Small intestine (tissue), 7 donors: ENCODE data around the gene LDHAL6B. TPM values are rescaled to one million over a fixed set of nuclear protein-coding genes. Genes with fewer than 3 reads are reported as not detected.

ENCODE experiments used
- DNase-seq, 2 donors: peaks; one replicate each; pipeline versions ENCODE4 v3.0.0 to v3.0.0-alpha.2; 2013
- FAIRE-seq: peaks from 2 replicates; lab custom pipeline; 2012; peaks lifted over from hg19 to GRCh38; lab: Jason Lieb, UNC
- H3K27ac ChIP-seq, 3 donors: one replicate each; pipeline ENCODE4 v1.5.1; 2013; ENCODE audit warnings: low read length in 2 of 3, mild to moderate bottlenecking in 2 of 3, control low read depth in 1 of 3, inconsistent platforms in 1 of 3, low read depth in 1 of 3, moderate library complexity in 1 of 3
- H3K27me3 ChIP-seq, 3 donors: one replicate each; pipeline ENCODE4 v1.6.1; 2013; ENCODE audit warnings: low read length in 3 of 3, inconsistent platforms in 1 of 3; ENCODE audit not compliant: control insufficient read depth in 3 of 3, insufficient read depth in 3 of 3
- H3K36me3 ChIP-seq, 3 donors: one replicate each; pipeline ENCODE4 v1.6.1; 2013; ENCODE audit warnings: low read length in 3 of 3, inconsistent platforms in 1 of 3, low read depth in 1 of 3, mild to moderate bottlenecking in 1 of 3, moderate library complexity in 1 of 3; ENCODE audit not compliant: control insufficient read depth in 3 of 3, insufficient read depth in 2 of 3
- H3K4me1 ChIP-seq, 3 donors: one replicate each; pipeline ENCODE4 v1.6.1; 2013; ENCODE audit warnings: low read length in 2 of 3, inconsistent platforms in 1 of 3, low read depth in 1 of 3, mild to moderate bottlenecking in 1 of 3, moderate library complexity in 1 of 3; ENCODE audit not compliant: control insufficient read depth in 3 of 3, insufficient read depth in 2 of 3
- H3K4me3 ChIP-seq, 3 donors: one replicate each; pipeline ENCODE4 v1.5.1; 2013; ENCODE audit warnings: low read length in 3 of 3, control low read depth in 1 of 3, inconsistent platforms in 1 of 3, low read depth in 1 of 3, mild to moderate bottlenecking in 1 of 3, moderate library complexity in 1 of 3
- H3K9me3 ChIP-seq, 2 donors: one replicate each; pipeline ENCODE4 v1.6.1; 2013; ENCODE audit warnings: low read depth in 1 of 2, low read length in 1 of 2; ENCODE audit not compliant: control insufficient read depth in 2 of 2, insufficient read depth in 1 of 2
- WGBS, 3 donors: extraction: QIAGEN DNeasy Blood & Tissue Kit; methylation state at CpG; one replicate each; pipeline ENCODE4 v1.1.7; 2013; 5-methylcytosine and 5-hydroxymethylcytosine counted together
- polyA plus RNA-seq, 4 donors: library from polyadenylated mRNA; stranded (reverse) in 3 of 4; unstranded in 1 of 4; fragments of 200-250 nt in 3 of 4; fragments of 120-200 nt in 1 of 4; gene quantifications; one replicate each; pipeline versions ENCODE4 v1.2.1 to v1.2.3, GENCODE V29; 2013
- donor health status: healthy with polysubstance abuse.
- donor health status: control.
- donor health status: control.
- donor health status: Bipolar disorder and iron deficiency.
- donor health status: healthy.

Gene LDHAL6B
- polyA plus RNA-seq, 4 donors = 0.69 TPM; not detected in 3

DNA sequence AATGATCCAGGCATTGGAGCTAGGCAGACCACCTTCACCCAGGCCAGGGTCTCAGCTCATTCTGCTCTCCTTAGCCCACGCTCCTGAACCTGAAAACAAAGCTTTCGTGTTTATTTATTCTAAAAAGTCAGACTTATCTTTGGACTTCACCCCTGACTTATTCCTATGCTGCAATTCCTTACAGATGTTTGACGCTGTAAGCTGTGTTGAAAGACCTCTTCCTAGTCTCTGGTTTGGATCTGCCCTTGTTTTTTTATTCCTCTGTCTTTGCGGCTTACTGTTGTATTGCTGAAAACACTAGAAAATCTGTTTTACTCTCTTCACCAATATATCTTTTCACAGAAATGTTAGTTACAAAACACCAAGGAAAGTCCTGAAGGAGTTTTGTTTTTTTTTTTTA is 40.5 kb upstream of the LDHAL6B start:
- whole genome bisulfite sequencing, 3 donors = 25 to 57% (median 39%) methylated on average over 4 of the region's 4 CpGs
- H3K9me3 ChIP-seq = peaks cover 0 to 4% of the 10 kb centered on the region in 2 donors
- H3K4me3 ChIP-seq = no peak overlapping the region
- peaks cover 0 to 53% (median 5%) of the 10 kb centered on the region in 3 donors for H3K36me3 ChIP-seq
- peak; percentile 15 to 66 for DNase-seq
- no peaks in the 10 kb centered on the region for H3K27me3 ChIP-seq
- H3K27ac ChIP-seq = peak overlapping the region in 1 of 3 donors; percentile 39
- no peak for FAIRE-seq
- H3K4me1 ChIP-seq = peaks cover 0 to 9% (median 0%) of the 10 kb centered on the region in 3 donors

DNA sequence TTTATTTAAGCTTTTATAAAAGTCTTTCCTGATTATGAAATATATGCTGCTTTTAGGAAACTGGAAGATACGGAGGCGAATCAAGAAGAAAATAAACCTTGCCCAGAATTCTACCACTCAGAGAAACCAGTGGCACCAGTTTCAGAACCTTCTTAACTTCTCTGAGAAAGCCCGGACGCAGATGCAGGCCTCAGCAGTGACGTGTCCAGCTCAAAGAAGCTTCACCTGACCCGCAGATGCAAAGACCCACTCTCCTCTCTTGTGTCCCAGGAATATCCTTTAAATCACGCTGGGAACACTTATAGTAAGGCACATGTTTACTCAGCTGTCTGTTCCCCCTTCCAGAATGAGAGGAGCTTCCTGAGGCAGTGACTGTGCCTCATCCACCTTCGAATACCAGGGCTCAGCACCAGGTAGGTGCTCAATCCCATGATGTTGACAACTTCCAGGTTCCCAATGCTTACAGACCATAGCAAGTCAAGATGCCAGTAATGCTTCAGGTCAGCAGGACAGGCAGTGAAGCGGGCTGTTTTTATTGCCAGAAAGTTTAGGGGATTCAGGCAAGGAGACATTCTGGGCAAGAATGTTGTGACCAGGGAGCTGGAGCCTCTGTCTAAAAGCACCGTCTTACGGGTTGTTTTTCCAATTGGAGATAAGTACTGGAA is 39.9 kb upstream of the LDHAL6B start:
- no peak for DNase-seq
- H3K36me3 ChIP-seq = peaks cover 0 to 54% (median 5%) of the 10 kb centered on the region in 3 donors
- H3K4me1 ChIP-seq = peaks cover 0 to 9% (median 0%) of the 10 kb centered on the region in 3 donors
- FAIRE-seq = no peak
- peak overlapping the region in 1 of 3 donors; percentile 39 for H3K27ac ChIP-seq
- peaks cover 0 to 4% of the 10 kb centered on the region in 2 donors for H3K9me3 ChIP-seq
- WGBS, 3 donors = 60 to 74% (median 65%) methylated on average over 11 of the region's 11 CpGs
- H3K4me3 ChIP-seq = no peak overlapping the region
- H3K27me3 ChIP-seq = no peaks in the 10 kb centered on the region

GRCh38 chr15:59168536-59168935 is 38.1 kb upstream of the LDHAL6B start:
- 87 to 91% (median 88%) methylated on average over 7 of the region's 7 CpGs for WGBS, 3 donors
- peaks cover 0 to 52% (median 4%) of the 10 kb centered on the region in 3 donors for H3K36me3 ChIP-seq
- H3K27ac ChIP-seq = no peak overlapping the region

DNA sequence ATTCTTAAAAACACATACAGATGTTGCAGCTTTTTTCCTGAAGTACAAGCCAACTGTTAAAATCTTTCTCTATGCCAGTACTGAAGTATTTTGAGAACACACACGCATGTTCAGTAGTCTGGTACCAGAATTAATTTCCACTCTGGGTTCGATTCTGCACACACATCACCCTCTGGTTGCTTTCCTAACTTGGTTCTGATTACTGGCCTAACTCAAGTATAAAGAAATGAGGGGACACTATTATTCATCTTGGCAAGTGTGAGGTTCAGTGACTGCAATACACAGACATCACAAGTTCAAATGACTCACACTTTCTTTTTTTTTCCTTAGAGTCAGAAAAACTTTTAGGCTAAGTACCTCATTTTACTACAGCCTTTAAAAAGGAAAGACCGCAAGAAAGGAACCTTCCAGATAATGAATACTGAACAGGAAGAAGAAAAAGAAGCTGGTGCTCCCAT is 37.4 kb upstream of the LDHAL6B start:
- FAIRE-seq = no peak
- Histone ChIP-seq H3K36me3 (peaks cover 3 to 54% (median 5%) of the 10 kb centered on the region in 3 donors), H3K9me3 (peaks cover 0 to 4% of the 10 kb centered on the region in 2 donors), H3K27ac (no peak overlapping the region), H3K4me1 (peaks cover 0 to 9% (median 0%) of the 10 kb centered on the region in 3 donors), H3K4me3 (no peak overlapping the region), H3K27me3 (no peaks in the 10 kb centered on the region)
- peak in 1 of 2 donors; percentile 19 for DNase-seq
- 82 to 95% (median 86%) methylated on average over 3 of the region's 3 CpGs for WGBS, 3 donors

More at GRCh38 chr15:59168536-59168935, 38.1 kb upstream of the LDHAL6B start:
- Histone ChIP-seq H3K27me3 (no peaks in the 10 kb centered on the region), H3K4me3 (no peak overlapping the region), H3K4me1 (peaks cover 0 to 9% (median 0%) of the 10 kb centered on the region in 3 donors), H3K9me3 (peaks cover 0 to 4% of the 10 kb centered on the region in 2 donors)
- DNase-seq = no peak
- no peak for FAIRE-seq

DNA sequence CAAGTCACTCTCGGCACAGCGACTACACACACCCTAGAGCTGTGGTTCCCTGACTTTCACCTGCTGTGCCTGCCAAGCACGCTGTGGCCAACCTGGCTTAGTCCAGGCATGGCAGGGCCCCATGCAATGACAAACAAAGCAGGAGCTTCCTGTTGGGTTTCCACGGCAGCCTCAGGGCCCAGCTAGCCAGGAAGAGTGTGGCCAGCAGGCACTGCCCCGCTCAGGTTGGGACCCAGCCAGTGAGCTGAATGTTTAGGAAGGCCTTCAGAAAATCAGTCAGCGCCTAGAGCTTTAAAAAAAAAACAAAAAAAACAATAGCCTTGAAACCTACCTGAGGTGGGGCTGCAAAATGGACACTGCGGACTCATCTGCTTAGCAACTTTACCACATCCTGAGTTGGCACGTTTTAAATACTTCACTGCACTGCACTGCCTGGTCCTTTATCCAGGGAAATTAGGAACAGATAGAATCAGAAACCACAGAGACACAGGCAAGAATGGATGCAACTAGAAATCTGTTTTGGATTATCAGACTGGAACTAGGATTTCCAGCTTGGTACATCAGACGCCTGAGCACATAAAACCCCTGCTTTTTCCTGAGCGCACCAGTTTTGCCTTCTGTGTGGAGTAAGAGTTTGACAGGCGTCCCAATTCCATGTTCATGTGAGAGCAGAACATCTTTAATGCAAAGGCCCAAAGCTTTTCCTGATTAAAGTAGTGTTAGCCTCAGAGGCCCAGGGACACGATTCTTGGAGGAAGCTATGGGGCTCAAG is 36.2 kb upstream of the LDHAL6B start:
- no peak for DNase-seq

DNA sequence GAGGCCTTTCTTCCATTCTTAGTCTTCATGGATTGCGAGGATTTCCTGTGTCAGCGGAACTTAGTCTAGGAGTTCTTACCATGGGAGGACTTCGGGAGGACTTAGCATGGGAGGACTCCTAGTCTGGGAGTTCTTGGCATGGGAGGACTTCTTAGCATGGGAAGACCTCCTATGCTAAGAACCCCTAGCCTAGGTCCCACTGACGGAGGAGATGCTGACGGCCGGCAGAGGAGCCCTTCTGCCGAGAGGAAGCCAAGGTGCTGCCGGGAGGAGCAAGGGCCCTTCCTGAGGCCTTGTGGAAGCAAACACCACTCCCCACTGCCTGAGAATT is 35.6 kb upstream of the LDHAL6B start:
- FAIRE-seq = no peak
- Histone ChIP-seq H3K4me1 (peaks cover 0 to 21% (median 0%) of the 10 kb centered on the region in 3 donors), H3K9me3 (no peaks in the 10 kb centered on the region), H3K36me3 (peaks cover 5 to 45% (median 5%) of the 10 kb centered on the region in 3 donors), H3K27ac (no peak overlapping the region), H3K4me3 (no peak overlapping the region), H3K27me3 (no peaks in the 10 kb centered on the region)
- DNase-seq = no peak
- WGBS, 3 donors = 96 to 98% (median 96%) methylated on average over 8 of the region's 8 CpGs

More for the DNA sequence above, 36.2 kb upstream of the LDHAL6B start:
- no peak overlapping the region for H3K27ac ChIP-seq
- FAIRE-seq = no peak
- 81 to 85% (median 83%) methylated on average over 12 of the region's 12 CpGs for WGBS, 3 donors
- H3K9me3 ChIP-seq = no peaks in the 10 kb centered on the region
- no peaks in the 10 kb centered on the region for H3K27me3 ChIP-seq
- peaks cover 5 to 48% (median 5%) of the 10 kb centered on the region in 3 donors for H3K36me3 ChIP-seq
- H3K4me1 ChIP-seq = peaks cover 0 to 21% (median 0%) of the 10 kb centered on the region in 3 donors
- H3K4me3 ChIP-seq = no peak overlapping the region

DNA sequence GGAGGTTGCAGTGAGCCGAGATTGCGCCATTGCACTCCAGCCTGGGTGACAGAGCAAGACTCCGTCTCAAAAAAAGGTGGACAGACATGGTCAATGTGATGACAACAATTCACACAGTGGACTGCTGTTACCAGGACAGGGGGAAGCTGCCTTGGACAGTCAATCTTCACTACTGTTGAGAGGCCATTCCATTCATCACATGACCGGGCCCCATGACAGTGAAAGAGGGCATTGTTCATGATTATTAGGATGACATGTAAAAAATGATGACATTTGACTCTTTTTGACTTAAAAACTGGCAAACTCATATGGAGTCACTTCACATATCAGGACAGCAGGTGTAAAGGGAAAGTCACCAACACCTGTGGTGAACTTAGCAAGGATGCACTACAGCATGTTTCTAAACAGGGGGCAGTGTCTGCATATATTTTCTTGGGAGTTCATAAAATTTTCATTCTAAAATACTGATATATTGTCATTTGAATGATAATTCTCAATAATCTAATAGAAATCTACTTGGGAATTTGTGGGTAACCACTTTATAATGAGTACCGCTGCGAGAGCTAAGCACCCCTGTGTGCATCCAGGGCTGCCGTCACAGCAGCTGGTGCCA is 34.2 kb upstream of the LDHAL6B start:
- Histone ChIP-seq H3K4me3 (no peak overlapping the region), H3K4me1 (peaks cover 0 to 12% (median 0%) of the 10 kb centered on the region in 3 donors), H3K27ac (no peak overlapping the region), H3K27me3 (no peaks in the 10 kb centered on the region), H3K36me3 (peaks cover 5 to 47% (median 5%) of the 10 kb centered on the region in 3 donors), H3K9me3 (no peaks in the 10 kb centered on the region)
- 97 to 98% (median 97%) methylated on average over 7 of the region's 7 CpGs for WGBS, 3 donors
- no peak for DNase-seq
- no peak for FAIRE-seq

GRCh38 chr15:59173194-59173593 is 33.4 kb upstream of the LDHAL6B start:
- WGBS, 3 donors = 96 to 99% (median 97%) methylated on average over 5 of the region's 5 CpGs
- DNase-seq = no peak
- Histone ChIP-seq H3K27me3 (no peaks in the 10 kb centered on the region), H3K4me3 (no peak overlapping the region), H3K9me3 (no peaks in the 10 kb centered on the region), H3K36me3 (peaks cover 5 to 51% (median 8%) of the 10 kb centered on the region in 3 donors), H3K4me1 (peaks cover 0 to 12% (median 0%) of the 10 kb centered on the region in 3 donors), H3K27ac (no peak overlapping the region)
- no peak for FAIRE-seq
